Endothelial cell of umbilical vein (primary cell): Measurements from ENCODE around the gene POU2F3. TPM values are rescaled to one million over a fixed set of nuclear protein-coding genes. Genes with fewer than 3 reads are reported as not detected.

ENCODE experiments used
- BruUV-seq: library from RNA; stranded (reverse); fragments of 400-500 nt; replicated peaks from 2 replicates; lab custom pipeline; 2021; lab: Mats Ljungman, UMichigan
- CTCF ChIA-PET: fragments of 300-600, 350-600 bp; sonication (Branson Sonifier 250); formaldehyde crosslinking; loops from one replicate; lab custom pipeline; 2021; ENCODE audit warnings: antibody characterized with exemption, inconsistent platforms; lab: Charles Lee
- POLR2A ChIA-PET: fragments of 300-600, 350-600 bp; sonication (Branson Sonifier 250); formaldehyde crosslinking; loops from one replicate; lab custom pipeline; 2021; ENCODE audit warnings: antibody characterized with exemption, inconsistent platforms; lab: Charles Lee
- DNase-seq: peaks from one replicate; pipeline ENCODE4 v3.0.0-alpha.2; 2011; ENCODE audit warnings: low read depth, low spot score
- FAIRE-seq: peaks from 2 replicates; lab custom pipeline; 2011; peaks lifted over from hg19 to GRCh38; lab: Jason Lieb, UNC
- H2AFZ ChIP-seq: 2 replicates; pipeline ENCODE4 v1.6.0; 2012; ENCODE audit warnings: low read depth, low read length, control low read depth, inconsistent platforms
- H3K27ac ChIP-seq: 2 replicates; pipeline ENCODE4 v1.5.1; 2011; ENCODE audit warnings: low read depth, mild to moderate bottlenecking, control low read depth, low read length, moderate library complexity; ENCODE audit not compliant: insufficient read depth
- H3K27me3 ChIP-seq, 2 experiments: 2 replicates each; pipeline versions ENCODE4 v1.6.0 to v1.6.1; 2011; ENCODE audit warnings: low read length in 2 of 2, mixed read lengths in 1 of 2; ENCODE audit not compliant: control insufficient read depth in 2 of 2, insufficient read depth in 2 of 2
- H3K36me3 ChIP-seq, 2 experiments: 2 replicates in 1 of 2; 3 replicates in 1 of 2; pipeline ENCODE4 v1.5.1; 2011; ENCODE audit warnings: low read length in 2 of 2, mild to moderate bottlenecking in 1 of 2, moderate library complexity in 1 of 2; ENCODE audit not compliant: control insufficient read depth in 2 of 2, insufficient read depth in 2 of 2; ENCODE audit errors: extremely low read depth in 1 of 2
- H3K4me1 ChIP-seq: 3 replicates; pipeline ENCODE4 v1.5.1; 2011; ENCODE audit warnings: mild to moderate bottlenecking, low read length; ENCODE audit not compliant: control insufficient read depth, insufficient read depth; ENCODE audit errors: extremely low read depth
- H3K4me2 ChIP-seq: 2 replicates; pipeline ENCODE4 v1.6.1; 2011; ENCODE audit warnings: low read length, control low read depth, mixed read lengths; ENCODE audit not compliant: insufficient read depth
- H3K4me3 ChIP-seq, 3 experiments: fragments of 200-600 bp in 1 of 3; sonication (generic), shearing (Covaris generic) in 1 of 3; replicated peaks in 1 of 3; 2 replicates each; pipeline ENCODE4 v1.5.1; 2011 to 2016; ENCODE audit warnings: control low read depth in 3 of 3, low read length in 3 of 3, mild to moderate bottlenecking in 2 of 3, inconsistent platforms in 1 of 3, low read depth in 1 of 3, moderate library complexity in 1 of 3; ENCODE audit not compliant: insufficient read depth in 1 of 3
- H3K79me2 ChIP-seq: 2 replicates; pipeline ENCODE4 v1.6.0; 2012; ENCODE audit warnings: low read length, inconsistent platforms; ENCODE audit not compliant: control insufficient read depth, insufficient read depth
- H3K9ac ChIP-seq: replicated peaks from 2 replicates; pipeline ENCODE3; 2011; ENCODE audit warnings: low read length, control low read depth; ENCODE audit not compliant: insufficient read depth; ENCODE audit errors: extremely low read depth
- H3K9me1 ChIP-seq: replicated peaks from 3 replicates; pipeline ENCODE4 v1.6.0; 2011; ENCODE audit warnings: mild to moderate bottlenecking, low read length; ENCODE audit not compliant: control insufficient read depth, insufficient read depth; ENCODE audit errors: extremely low read depth
- H3K9me3 ChIP-seq: replicated peaks from 2 replicates; pipeline ENCODE4 v1.5.1; 2012; ENCODE audit warnings: low read length, inconsistent platforms; ENCODE audit not compliant: control insufficient read depth, insufficient read depth
- H4K20me1 ChIP-seq: replicated peaks from 2 replicates; pipeline ENCODE3; 2011; ENCODE audit warnings: mild to moderate bottlenecking, low read length; ENCODE audit not compliant: control insufficient read depth, insufficient read depth; ENCODE audit errors: extremely low read depth
- CTCF ChIP-seq, 2 donors: IDR thresholded peaks; 1 replicate in 1 of 2; 2 replicates in 1 of 2; pipeline ENCODE4 v1.5.1; 2011; ENCODE audit warnings: low read length in 2 of 2, mild to moderate bottlenecking in 2 of 2, moderate library complexity in 2 of 2, control low read depth in 1 of 2, inconsistent platforms in 1 of 2, low read depth in 1 of 2; ENCODE audit not compliant: insufficient read depth in 1 of 2; ENCODE audit errors: extremely low read depth in 1 of 2
- EZH2 ChIP-seq: IDR thresholded peaks from 2 replicates; pipeline ENCODE4 v1.6.1; 2012; ENCODE audit warnings: borderline replicate concordance, low read depth, mild to moderate bottlenecking, moderate library complexity, low read length, inconsistent platforms; ENCODE audit not compliant: severe bottlenecking
- FOS ChIP-seq: IDR thresholded peaks from 2 replicates; pipeline ENCODE4 v1.6.1; 2011; ENCODE audit warnings: mild to moderate bottlenecking, low read length, moderate library complexity, borderline replicate concordance; ENCODE audit not compliant: insufficient read depth
- GATA2 ChIP-seq: IDR thresholded peaks from 2 replicates; pipeline ENCODE4 v1.7.0; 2011; ENCODE audit warnings: low read depth, mild to moderate bottlenecking, moderate library complexity, mixed read lengths, low read length; ENCODE audit not compliant: insufficient read length, insufficient read depth
- JUN ChIP-seq: IDR thresholded peaks from 2 replicates; pipeline ENCODE4 v1.6.1; 2011; ENCODE audit warnings: borderline replicate concordance, low read depth; ENCODE audit not compliant: insufficient read length, insufficient read depth
- MAX ChIP-seq: IDR thresholded peaks from 2 replicates; pipeline ENCODE4 v1.6.1; 2011; ENCODE audit not compliant: insufficient read depth, insufficient read length
- MYC ChIP-seq: IDR thresholded peaks from one replicate; pipeline ENCODE4 v1.6.1; 2011; ENCODE audit warnings: mild to moderate bottlenecking, low read depth, low read length
- POLR2A ChIP-seq: IDR thresholded peaks from 2 replicates; pipeline ENCODE4 v1.6.1; 2012; ENCODE audit warnings: low read depth, mild to moderate bottlenecking, control low read depth, low read length
- POLR2AphosphoS5 ChIP-seq: IDR thresholded peaks from 2 replicates; pipeline ENCODE4 v1.6.1; 2012; ENCODE audit warnings: low read depth, mild to moderate bottlenecking, control low read depth, low read length, moderate library complexity; ENCODE audit not compliant: insufficient read depth
- dilution Hi-C: fragments of 300-500 bp; cut with MboI; formaldehyde crosslinking; loops from one replicate; pipeline ENCODE4 v1.15.0; 2019; ENCODE audit warnings: low sequenced_read_pairs; ENCODE audit not compliant: extremely low pct_ligation_motif_present
- intact Hi-C: fragments of 100-400 bp; cut with micrococcal nuclease; formaldehyde crosslinking; loops from one replicate; pipeline ENCODE4 v1.10.0; 2022
- polyA plus RNA-seq, 4 experiments: library from polyadenylated mRNA; depleted of rRNA in 3 of 4; stranded (reverse) in 3 of 4; unstranded in 1 of 4; fragments of >200 nt; gene quantifications; 2 replicates each; pipeline versions ENCODE4 v1.2.1 to v1.2.3, GENCODE V29; 2011 to 2012; ENCODE audit warnings: missing spikeins in 1 of 4
- total RNA-seq: library from RNA; stranded (reverse); gene quantifications from 2 replicates; pipeline ENCODE4 v1.2.3, GENCODE V29; 2021

Gene POU2F3
- total and polyA plus RNA-seq, 2 donors (not counting 3 experiments of a cell fraction or from before 2014, with no cell fraction given) = 0.06 TPM; not detected in 1

- Histone ChIP-seq H3K36me3 (no peaks in the 10 kb centered on the region), H3K27me3 (peaks cover 1 to 4% of the 10 kb centered on the region in 2 experiments), H3K4me1 (no peaks in the 10 kb centered on the region), H3K4me3 (no peak overlapping the region), H3K9me1 (no peaks in the 10 kb centered on the region), H2AFZ (no peak overlapping the region), H3K9me3 (no peaks in the 10 kb centered on the region), H3K4me2 (no peak overlapping the region), H4K20me1 (no peaks in the 10 kb centered on the region), H3K27ac (no peak overlapping the region), H3K9ac (no peak overlapping the region), H3K79me2 (no peaks in the 10 kb centered on the region)
- no TSS peak for BruUV-seq
- intact Hi-C loops (no loop called here), dilution Hi-C loops (no loop called here)
- TF ChIP-seq JUN (no peak), GATA2 (no peak), CTCF (IDR thresholded peaks at IDR 0.05; ENCODE audit: extremely low read depth in 1 of 2, insufficient read depth in 1 of 2, low read depth in 1 of 2, low read length in 2 of 2) (no peak), MAX (no peak), POLR2A (no peak), MYC (no peak), FOS (no peak), POLR2AphosphoS5 (no peak), EZH2 (no peak)
- POLR2A ChIA-PET = no interaction called here
- DNase-seq (no peak), FAIRE-seq (no peak)
- CTCF ChIA-PET = no interaction called here
Measured at GRCh38 chr11:120271672-120272071, 31.7 kb downstream of the POU2F3 start.
